Right lobe of liver (tissue), 6 donors: Measurements from ENCODE around the gene DYSF. TPM values are rescaled to one million over a fixed set of nuclear protein-coding genes. Genes with fewer than 3 reads are reported as not detected.

ENCODE experiments used
- ATAC-seq, 4 donors: fragments of 200-7000 bp; cut with Tn5 transposase; one replicate each; pipeline ENCODE4 v1.9.1; 2020; ENCODE audit warnings: mild to moderate bottlenecking in 4 of 4, moderate library complexity in 4 of 4
- DNase-seq, 3 donors: peaks; one replicate each; pipeline ENCODE4 v3.0.0-alpha.2; 2020
- H3K27ac ChIP-seq, 3 donors: fragments of 200-600 bp; one replicate each; pipeline ENCODE4 v1.8.0; 2022
- H3K27me3 ChIP-seq, 2 donors: fragments of 200-600 bp; one replicate each; pipeline ENCODE4 v1.8.0; 2022
- H3K36me3 ChIP-seq, 4 donors: fragments of 200-600 bp; sonication (generic) in 1 of 4; one replicate each; pipeline versions ENCODE4 v1.5.1 to v1.8.0; 2017 to 2022; ENCODE audit warnings: control low read depth in 1 of 4
- H3K4me1 ChIP-seq, 4 donors: fragments of 200-600 bp; sonication (generic) in 1 of 4; one replicate each; pipeline versions ENCODE4 v1.5.1 to v1.8.0; 2017 to 2022; ENCODE audit warnings: control low read depth in 1 of 4
- H3K4me3 ChIP-seq, 3 donors: fragments of 200-600 bp; one replicate each; pipeline ENCODE4 v1.8.0; 2022
- H3K9me3 ChIP-seq, 4 donors: fragments of 200-600 bp; sonication (generic) in 1 of 4; one replicate each; pipeline versions ENCODE4 v1.5.1 to v1.8.0; 2017 to 2022; ENCODE audit warnings: control low read depth in 1 of 4
- CTCF ChIP-seq, 4 donors: fragments of 200-600 bp in 3 of 4; fragments of 450-650 bp in 1 of 4; IDR thresholded peaks; one replicate each; pipeline versions ENCODE4 v1.5.1 to v1.8.0; 2016 to 2022; ENCODE audit warnings: antibody characterized with exemption in 4 of 4, mild to moderate bottlenecking in 2 of 4
- POLR2A ChIP-seq: fragments of 450-650 bp; IDR thresholded peaks from one replicate; pipeline ENCODE4 v1.6.1; 2017; ENCODE audit warnings: antibody characterized with exemption, mild to moderate bottlenecking
- WGBS: methylation state at CpG from one replicate; pipeline ENCODE4 v1.1.6; 2018; ENCODE audit warnings: low coverage, low lambda C conversion rate; ENCODE audit not compliant: insufficient coverage; ENCODE audit errors: missing lambda C conversion rate; 5-methylcytosine and 5-hydroxymethylcytosine counted together
- intact Hi-C, 2 donors: fragments of 100-400 bp; cut with DNase I; formaldehyde crosslinking; loops; one replicate each; pipeline versions ENCODE4 v1.11.2 to v1.14.1; 2022
- total RNA-seq, 6 experiments: library from RNA; depleted of rRNA in 2 of 6; stranded (reverse); fragments of >200 nt in 2 of 6; fragmentation: NEBNext Ultra II Directional in 3 of 6; extraction: Animal tissue kit (Norgen Biotek cat#: 25700) in 3 of 6; gene quantifications; one replicate each; pipeline versions ENCODE4 v1.1.0 to v1.2.4, GENCODE V29; 2016 to 2023
- donor health status: DM: no; HTN: yes; CAD: no.
- donor health status: DM: no; HTN: no; CAD: no.
- donor health status: DM: no; HTN: no; CAD: no.
- donor health status: DM: no; HTN: yes; CAD: no.
- donor health status: DM: no; HTN: yes; CAD: no.

Gene DYSF
- total RNA-seq, 6 experiments from 2014 or later, result 21.8 to 55.0 (median 32.9) TPM

GRCh38 chr2:71586471-71586870, 133.1 kb downstream of the DYSF start:
- DNase-seq (no peak), ATAC-seq (peak in 1 of 4 donors; percentile 16)
- Histone ChIP-seq H3K4me1 (no peaks in the 10 kb centered on the region), H3K27me3 (no peaks in the 10 kb centered on the region), H3K9me3 (no peaks in the 10 kb centered on the region), H3K36me3 (no peaks in the 10 kb centered on the region), H3K27ac (no peak overlapping the region), H3K4me3 (no peak overlapping the region)
- TF ChIP-seq CTCF (IDR thresholded peaks at IDR 0.05) (no peak), POLR2A (no peak)
- intact Hi-C loops, result no loop called here
- WGBS, result no CpG with 5 or more reads among the region's 8 CpGs

DNA sequence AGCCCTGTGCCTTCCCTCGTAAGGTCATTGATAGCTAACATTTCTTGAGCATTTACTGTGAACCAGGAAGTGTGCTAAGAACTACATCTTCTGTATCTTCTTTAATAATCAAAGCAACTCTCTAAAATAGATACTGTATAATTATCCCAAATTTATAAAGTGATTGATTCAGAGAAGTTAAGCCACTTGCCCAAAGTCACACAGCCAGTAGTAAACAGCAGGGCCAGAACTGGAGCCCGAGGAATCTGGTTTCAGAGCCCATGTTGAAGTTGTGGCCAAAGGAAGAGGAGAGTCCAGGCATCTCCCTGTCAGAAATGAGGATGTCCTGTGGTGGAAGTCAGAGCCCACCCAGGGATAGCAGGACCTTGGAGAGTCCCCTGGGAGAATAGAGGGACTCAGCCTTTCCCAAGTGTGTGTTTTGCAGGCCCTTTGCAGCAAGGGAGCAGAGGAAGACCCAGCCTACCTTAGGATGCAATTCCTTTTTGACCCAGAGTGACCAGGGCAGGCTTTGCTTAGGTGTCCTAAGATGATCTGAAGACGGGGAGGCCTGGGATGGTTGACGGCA, 134.2 kb downstream of the DYSF start:
- Histone ChIP-seq H3K27ac (no peak overlapping the region), H3K4me1 (no peaks in the 10 kb centered on the region), H3K4me3 (no peak overlapping the region), H3K9me3 (no peaks in the 10 kb centered on the region), H3K27me3 (no peaks in the 10 kb centered on the region), H3K36me3 (no peaks in the 10 kb centered on the region)
- intact Hi-C loops, result no loop called here
- TF ChIP-seq POLR2A, result no peak
- no peak for TF ChIP-seq CTCF (IDR thresholded peaks at IDR 0.05)
- no peak for DNase-seq
- ATAC-seq, result no peak
- WGBS, result 91% methylated on average over 4 of the region's 4 CpGs

- ATAC-seq (no peak), DNase-seq (no peak)
- no peaks in the 10 kb centered on the region for H3K36me3 ChIP-seq
- no peaks in the 10 kb centered on the region for H3K4me1 ChIP-seq
- intact Hi-C loops, result no loop called here
- no peaks in the 10 kb centered on the region for H3K9me3 ChIP-seq
- H3K4me3 ChIP-seq, result no peak overlapping the region
- no peak overlapping the region for H3K27ac ChIP-seq
- no peaks in the 10 kb centered on the region for H3K27me3 ChIP-seq
- TF ChIP-seq POLR2A (no peak), CTCF (IDR thresholded peaks at IDR 0.05) (no peak)
- 64% methylated on average over 4 of the region's 10 CpGs for WGBS
These were observed 135.3 kb downstream of the DYSF start for GRCh38 chr2:71588497-71589170.

DNA sequence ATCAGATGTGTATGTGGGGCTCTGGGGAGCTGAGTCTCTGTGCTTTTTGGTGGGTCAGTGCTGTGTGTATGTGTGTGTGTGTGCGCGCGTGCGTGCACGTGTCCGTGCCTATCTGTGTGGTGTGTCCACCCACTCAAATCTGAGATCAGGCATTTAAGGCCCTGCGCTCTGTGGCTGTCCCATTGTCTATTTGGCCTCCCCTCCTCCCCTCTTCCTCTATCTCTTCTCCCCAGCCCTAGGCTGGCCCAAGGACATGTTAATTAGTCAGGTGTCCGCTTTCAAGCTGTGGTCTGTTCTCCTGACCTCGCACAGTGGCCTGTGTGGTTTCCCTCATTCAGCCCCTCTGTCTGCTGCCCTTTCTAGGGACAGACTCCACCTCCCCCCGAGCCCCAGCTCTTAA, 136.4 kb downstream of the DYSF start:
- 71% methylated on average over 1 of the region's 10 CpGs for WGBS
- H3K27ac ChIP-seq, result no peak overlapping the region

More for the DNA sequence above, 136.4 kb downstream of the DYSF start:
- Histone ChIP-seq H3K4me1 (no peaks in the 10 kb centered on the region), H3K9me3 (no peaks in the 10 kb centered on the region), H3K27me3 (no peaks in the 10 kb centered on the region), H3K36me3 (no peaks in the 10 kb centered on the region), H3K4me3 (no peak overlapping the region)
- DNase-seq (no peak), ATAC-seq (no peak)
- no peak for TF ChIP-seq POLR2A
- TF ChIP-seq CTCF (IDR thresholded peaks at IDR 0.05), result no peak
- intact Hi-C loops, result no loop called here
